ENCODE data around the gene SIGLEC8.

GRCh38 chr19:51458899-51459505, 748 bp upstream of the SIGLEC8 start:
- TF ChIP-seq, protein P1, sequence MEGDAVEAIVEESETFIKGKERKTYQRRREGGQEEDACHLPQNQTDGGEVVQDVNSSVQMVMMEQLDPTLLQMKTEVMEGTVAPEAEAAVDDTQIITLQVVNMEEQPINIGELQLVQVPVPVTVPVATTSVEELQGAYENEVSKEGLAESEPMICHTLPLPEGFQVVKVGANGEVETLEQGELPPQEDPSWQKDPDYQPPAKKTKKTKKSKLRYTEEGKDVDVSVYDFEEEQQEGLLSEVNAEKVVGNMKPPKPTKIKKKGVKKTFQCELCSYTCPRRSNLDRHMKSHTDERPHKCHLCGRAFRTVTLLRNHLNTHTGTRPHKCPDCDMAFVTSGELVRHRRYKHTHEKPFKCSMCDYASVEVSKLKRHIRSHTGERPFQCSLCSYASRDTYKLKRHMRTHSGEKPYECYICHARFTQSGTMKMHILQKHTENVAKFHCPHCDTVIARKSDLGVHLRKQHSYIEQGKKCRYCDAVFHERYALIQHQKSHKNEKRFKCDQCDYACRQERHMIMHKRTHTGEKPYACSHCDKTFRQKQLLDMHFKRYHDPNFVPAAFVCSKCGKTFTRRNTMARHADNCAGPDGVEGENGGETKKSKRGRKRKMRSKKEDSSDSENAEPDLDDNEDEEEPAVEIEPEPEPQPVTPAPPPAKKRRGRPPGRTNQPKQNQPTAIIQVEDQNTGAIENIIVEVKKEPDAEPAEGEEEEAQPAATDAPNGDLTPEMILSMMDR (IDR thresholded peaks at IDR 0.05) = no peak
- TF ChIP-seq POLR2A (IDR thresholded peaks at IDR 0.05) (no peak), POLR2AphosphoS5 (IDR thresholded peaks at IDR 0.05) (no peak)

Measured in transverse colon (tissue), 4 donors.